GM19193 (cell line): ENCODE data around the gene CFAP299.

Experiments
- POLR2A ChIP-seq: IDR thresholded peaks from 4 replicates; pipeline ENCODE4 v1.6.1; 2011; ENCODE audit not compliant: insufficient read depth, insufficient read length; ENCODE audit errors: extremely low read depth

The CFAP299 gene

DNA sequence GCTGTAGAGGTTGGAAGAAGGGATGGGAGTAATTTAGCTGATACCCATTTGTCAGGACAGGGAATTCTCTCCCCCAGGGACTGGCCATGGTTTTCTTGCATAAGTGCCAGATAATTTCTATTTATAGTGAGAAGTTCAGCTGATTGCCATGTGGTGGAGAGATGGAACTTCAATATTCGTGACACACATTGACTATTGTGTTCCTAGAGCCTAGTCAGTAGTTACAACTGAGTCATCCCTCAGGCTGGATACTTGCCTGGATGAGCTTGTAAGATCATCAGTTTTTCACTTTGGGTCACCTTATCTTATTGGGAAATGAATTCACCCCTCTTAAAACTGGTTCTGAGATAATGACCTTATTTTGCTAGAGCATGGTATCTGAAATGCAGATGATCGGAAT, 32.2 kb downstream of the CFAP299 start:
- no peak for TF ChIP-seq POLR2A

DNA sequence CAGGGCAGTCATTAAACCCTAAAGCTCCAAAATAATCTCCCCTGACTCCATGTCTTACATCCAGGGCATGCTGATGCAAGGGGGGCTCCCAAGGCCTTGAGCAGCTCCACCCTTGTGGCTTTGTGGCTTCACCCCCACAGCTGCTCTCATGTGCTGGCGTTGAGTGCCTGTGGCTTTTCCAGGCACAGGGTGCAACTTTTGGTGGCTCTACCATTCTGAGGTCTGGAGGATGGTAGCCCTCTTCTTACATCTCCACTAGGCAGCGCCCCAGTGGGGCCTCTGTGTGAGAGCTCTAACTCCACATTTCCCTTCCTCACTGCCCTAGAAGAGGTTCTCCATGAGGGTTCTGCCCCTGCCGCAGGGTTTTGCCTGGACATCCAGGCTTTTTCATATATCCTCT, 35.1 kb downstream of the CFAP299 start:
- no peak for TF ChIP-seq POLR2A

DNA sequence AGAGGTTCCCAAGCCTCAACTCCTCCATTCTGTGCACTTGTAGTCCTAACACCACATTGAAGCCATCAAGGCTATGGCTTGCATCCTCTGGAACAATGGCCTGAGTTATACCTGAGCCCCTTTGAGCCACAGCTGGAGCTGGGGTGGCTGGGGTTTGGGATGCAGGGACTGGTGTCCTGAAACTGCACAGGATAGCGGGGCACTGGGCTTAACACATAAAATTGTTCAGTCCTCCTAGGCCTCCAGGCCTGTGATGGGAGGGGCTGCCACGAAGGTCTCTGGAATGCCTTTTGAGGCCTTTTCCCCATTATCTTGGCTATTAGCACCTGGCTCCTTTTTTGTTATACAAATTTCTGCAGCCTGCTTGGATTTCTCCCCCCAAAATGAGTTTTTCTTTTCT, 35.5 kb downstream of the CFAP299 start:
- TF ChIP-seq POLR2A: no peak

DNA sequence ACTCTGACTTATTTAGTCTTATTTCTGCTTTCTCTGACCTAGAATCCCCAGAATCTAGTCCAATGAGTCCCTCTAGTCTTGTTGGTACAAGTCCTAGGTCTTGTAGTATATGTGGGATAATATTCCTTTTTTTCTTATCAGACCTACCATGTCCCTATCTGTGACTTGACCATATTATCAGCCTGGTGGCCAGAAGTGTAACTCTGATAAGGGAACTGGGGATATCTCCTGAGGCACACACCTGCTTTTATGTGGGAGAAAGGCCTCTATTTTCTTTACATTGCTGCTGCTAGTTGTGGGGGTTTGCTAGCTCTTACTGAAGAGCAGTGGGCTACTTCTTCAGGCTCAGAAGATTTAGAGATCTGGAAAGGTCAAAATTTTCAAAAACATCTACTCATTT, 38.6 kb downstream of the CFAP299 start:
- no peak for TF ChIP-seq POLR2A

DNA sequence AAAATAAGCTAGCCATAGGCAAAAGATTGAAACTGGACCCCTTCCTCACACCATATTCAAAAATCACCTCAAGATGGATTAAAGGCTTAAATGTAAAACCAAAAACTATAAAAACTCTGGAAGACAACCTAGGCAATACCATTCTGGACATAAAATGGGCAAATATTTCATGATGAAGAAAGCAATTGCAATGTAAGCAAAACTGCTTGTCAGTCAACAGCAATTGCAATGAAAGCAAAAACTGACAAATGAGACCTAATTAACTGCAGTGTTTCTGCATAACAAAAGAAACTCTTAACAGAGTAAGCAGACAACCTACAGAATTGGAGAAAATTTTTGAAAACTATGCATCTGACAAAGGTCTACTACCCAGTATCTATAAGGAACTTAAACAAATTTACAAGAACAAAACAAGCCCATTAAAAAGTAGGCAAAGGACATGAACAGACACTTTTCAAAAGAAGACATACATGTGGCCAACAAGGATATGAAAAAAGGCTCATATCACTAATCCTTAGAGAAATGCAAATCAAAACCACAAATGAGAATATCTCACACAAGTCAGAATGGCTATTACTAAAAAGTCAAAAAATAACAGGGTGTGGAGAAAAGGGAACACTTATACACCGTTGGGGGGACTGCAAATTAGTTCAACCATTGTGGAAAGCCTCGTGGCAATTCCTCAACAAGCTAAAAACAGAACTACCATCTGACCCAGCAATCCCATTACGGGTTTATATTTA, 46.7 kb downstream of the CFAP299 start:
- TF ChIP-seq POLR2A: no peak

DNA sequence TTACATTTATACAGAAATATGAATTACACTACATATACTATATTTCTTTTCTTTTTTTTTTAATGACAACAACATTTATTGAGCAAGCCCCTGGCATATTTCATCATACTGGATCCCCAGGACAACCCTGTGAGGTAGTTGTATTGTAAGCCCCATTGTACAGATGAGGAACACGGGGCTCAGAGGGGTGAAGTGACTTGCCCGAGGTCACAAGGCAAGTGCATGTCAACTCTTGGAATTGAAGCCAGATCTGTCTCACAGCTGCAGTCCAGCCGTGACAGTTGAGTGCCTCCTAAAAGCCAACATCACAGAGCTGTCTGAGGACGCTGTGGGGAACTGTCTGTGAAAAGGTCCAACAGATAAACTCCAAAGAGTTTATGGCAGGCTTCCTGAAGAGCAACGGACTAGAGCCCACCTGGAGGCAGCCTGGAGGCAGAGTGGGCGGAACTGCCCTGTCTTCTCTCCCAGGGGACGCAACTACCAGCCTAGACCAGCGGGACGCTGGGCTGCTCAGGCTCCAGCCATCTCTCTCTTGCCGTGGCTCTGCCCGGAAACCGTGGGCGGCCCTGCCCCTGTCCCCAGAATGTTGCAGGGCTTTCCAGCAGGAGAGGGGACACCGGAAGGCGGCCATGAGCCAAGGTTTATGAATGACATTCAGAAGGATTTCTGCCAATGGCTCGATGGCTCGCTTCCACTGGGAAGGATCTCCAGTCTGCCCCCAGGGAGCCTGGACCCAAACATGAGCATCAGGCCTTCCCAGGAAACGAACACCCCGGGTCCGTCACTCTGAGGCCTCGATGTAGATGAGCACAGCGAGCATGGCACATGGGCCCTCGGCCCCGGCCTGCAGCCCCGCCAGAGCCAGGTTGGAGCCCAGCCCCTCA, 50.1 kb downstream of the CFAP299 start:
- no peak for TF ChIP-seq POLR2A

DNA sequence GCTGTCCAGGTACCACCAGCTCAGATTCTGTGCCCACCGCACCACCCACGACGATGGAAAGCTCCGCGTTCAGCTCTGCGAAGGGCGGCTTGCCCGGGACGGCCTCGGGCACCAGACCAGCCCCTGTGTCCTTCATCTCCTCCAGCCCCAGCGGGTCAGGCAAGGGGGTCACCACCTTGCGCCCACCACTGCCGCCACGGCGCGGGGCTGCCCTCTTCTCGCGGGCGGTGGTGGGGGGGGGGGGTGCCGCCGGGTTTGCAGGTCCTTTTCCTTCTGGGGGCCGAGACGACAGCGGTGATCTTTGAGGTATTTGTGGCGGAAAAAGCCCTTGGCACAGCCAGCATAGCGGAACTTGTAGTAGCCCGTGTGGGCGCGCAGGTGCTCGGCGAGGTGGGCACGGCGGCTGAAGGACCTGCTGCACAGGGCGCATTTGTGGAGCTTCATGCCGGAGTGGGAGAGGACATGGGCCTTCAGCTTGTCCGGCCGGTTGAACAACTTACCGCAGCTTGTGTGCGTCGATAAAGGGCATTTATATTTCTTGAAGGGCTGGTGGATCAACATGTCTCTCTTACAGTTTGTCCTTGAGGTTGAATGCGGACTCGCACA, 50.9 kb downstream of the CFAP299 start:
- TF ChIP-seq POLR2A: no peak

DNA sequence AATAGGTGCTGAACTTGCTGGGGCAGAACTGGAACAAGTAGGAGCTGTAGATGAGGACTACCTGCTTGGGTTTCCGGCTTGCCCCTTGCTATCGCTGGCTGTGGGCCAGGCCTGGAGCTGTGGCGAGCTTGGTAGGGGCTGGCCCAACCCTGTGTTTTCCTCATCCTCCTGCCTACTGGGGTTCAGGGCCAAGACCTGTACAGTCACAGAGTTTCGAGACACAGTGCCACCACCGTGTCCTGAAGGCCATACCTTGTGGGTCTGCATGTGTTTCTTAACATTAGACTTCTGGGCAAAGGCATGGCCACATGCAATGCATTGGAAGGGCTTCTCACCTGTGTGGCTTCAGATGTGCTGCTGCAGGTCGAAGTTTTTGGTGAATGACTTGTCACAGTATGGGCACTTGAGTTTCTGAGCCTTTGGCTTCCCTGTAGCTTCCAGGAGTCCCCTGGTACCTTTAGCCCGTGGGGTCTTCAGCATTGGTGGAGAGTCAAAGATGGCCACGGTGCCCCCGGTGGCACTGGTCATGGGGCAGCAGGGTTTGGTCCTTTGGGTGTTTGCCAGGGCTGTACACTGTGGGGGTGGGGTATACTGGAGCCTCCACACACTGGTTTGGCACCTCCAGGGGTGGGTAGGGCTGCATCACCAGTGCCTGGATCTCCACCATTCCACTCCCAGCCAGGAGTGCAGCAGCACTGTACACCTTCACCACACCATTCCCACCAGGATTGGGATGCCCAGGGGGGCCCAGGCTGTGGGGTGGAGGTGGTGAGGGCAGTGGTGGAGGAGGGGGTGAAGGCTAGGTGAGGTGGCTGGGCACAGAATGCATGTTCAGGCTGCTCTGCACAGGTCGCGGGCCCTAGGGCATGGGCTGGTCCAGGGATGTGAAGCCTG, 52.1 kb downstream of the CFAP299 start:
- no peak for TF ChIP-seq POLR2A

DNA sequence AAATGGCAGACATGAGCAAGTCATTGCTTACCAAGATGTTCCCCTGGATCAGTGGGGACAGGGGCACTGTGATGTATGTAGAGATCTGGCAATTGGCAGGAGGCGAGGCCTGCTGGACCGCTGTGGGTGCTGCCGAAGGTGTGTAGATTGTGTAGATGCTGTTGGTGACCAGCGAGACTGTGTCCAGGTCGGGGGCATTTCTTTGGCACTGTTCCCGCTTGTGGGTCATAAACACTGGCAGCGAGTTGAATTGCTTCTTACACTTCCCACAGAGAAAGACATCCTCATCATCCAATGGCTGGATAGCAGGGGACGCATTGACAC, 52.7 kb downstream of the CFAP299 start:
- no peak for TF ChIP-seq POLR2A

DNA sequence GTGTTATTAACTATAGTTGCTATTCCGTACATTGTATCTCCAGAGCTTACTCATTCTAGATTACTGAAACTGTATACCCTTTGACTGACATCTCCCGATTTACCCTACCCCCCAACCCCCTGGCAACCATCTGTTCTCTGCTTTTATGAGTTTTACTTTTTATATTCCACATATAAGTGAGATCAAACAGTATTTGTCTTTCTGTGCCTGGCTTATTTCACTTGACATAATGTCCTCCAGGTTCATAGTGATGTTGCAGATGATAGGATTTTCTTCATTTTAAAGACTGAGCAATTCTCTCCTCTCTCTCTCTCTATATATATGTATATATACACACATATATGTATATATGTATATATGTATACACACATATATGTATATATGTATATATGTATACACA, 54.6 kb downstream of the CFAP299 start:
- no peak for TF ChIP-seq POLR2A

DNA sequence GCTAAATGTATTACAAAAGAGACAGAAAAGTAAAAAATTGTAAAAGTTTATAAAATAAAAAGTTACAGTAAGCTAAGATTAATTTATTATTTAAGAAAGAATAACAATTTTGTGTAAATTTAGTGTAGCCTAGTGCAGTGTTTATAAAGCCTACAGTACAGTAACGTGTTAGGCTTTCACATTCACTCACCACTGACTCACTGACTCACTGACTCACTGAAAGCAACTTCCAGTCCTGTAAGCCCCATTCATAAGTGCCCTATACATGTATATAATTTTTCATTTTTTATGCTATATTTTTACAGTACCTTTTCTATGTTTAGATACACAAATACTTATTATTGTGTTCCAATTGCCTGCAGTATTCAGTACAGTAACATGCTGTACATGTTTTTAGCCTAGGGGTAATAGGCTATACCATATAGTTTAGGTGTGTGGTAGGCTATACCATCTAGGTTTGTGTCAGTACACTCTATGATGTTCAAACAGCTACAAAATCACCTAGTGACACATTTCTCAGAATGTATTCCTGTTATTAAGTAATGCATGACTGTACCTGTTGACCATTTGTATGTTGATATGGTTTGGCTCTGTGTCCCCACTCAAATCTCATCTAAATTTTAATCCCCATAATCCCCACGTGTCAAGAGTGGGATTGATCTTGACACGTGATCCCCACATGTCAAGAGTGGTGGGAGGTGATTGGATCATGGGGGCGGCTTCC, 57.9 kb downstream of the CFAP299 start:
- no peak for TF ChIP-seq POLR2A

DNA sequence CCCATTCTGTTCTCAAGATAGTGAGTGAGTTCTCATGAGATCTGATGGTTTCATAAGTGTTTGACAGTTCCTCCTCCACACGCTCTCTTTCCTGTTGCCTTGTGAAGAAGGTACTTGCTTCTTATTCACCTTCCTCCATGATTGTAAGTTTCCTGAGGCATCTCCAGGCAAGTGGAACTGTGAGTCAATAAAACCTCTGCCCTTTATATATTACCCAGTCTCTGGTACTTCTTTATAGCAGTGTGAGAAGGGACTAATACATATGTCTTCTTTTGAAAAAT, 58.4 kb downstream of the CFAP299 start:
- no peak for TF ChIP-seq POLR2A

DNA sequence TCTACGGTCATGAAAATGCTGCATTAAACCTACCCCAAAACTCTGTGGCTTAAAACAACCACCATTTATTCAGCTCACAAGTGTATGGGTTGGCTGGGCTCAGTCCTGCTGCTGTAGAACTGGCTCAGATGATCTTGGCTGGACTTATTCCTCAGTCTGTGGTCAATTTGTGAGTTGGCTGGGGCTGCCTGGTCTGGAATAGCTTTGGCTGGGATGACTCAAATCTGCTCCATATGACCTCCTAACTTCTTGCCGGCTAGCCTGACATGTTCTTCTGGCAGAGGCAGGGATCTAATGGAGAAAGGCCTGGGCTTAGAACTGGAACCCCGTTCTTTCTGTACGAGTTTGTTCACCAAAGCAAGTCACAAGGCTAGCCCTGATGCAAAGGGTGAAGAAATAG, 71.7 kb downstream of the CFAP299 start:
- no peak for TF ChIP-seq POLR2A

DNA sequence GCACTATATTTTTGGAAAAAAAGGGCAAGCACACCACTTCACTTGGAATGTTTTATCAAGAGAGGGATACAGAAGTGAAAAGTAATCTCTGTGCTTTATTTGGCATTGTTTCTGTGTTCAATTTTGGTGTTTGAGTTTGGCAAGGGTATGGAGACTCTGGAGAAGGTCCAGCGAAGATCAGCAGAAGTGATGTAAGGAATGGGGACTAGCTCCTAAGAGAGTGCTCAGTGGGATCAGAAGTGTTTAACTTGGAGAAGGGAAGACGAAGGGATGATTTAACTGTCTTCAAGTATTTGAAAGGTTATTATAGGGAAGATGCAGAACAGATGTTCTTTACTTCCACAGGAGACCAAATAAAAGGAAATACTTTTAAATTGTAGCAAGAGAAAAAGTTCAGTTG, 74.3 kb downstream of the CFAP299 start:
- TF ChIP-seq POLR2A: no peak
